HG03354 (cell line): ENCODE results near the gene OLA1.

Source experiments
- ATAC-seq: cut with Tn5 transposase; IDR thresholded peaks from one replicate; pipeline ENCODE4 v1.9.1; 2021; ENCODE audit warnings: mild to moderate bottlenecking; ENCODE audit not compliant: unreplicated experiment, poor library complexity, severe bottlenecking

OLA1 gene

DNA sequence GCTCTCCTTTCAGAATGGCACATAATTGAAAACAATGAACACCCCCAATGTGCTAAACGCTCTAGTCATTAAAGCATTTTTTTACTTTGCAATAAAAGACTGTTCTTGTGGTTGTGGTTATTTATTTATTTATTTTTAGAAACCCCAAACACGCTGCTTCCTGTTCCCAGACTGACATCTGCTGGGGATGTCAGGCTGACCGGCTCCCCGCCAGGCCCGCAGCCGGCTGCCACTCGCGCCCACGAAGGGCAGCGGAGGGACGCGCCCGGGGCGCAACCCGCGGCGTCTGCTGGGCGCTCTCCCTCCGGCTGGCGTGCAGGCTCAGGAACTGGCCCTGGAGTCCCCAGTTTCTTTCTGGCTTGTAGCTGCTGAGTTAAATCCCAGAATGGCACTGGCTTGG is 200.1 kb downstream of the OLA1 start:
- no peak for ATAC-seq

DNA sequence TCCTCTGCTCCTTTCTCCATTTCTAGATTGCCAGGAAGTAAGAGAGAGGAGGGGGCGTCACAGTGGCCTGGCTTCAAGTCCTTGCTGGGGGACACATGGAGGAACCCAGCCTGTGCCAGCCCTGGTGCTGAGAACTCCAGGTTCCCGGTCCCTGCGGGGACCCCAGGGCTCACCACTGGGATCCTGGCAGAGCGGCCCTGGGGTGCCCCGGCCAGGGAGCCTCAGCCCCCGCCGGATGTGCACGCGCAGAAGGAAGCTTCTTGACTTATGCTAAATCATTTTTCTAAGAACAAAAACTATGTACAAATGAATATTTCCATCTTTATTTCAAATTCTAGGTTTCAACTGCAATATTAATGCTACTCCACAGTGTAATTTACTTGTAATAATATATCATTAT is 200.6 kb downstream of the OLA1 start:
- ATAC-seq: no peak

DNA sequence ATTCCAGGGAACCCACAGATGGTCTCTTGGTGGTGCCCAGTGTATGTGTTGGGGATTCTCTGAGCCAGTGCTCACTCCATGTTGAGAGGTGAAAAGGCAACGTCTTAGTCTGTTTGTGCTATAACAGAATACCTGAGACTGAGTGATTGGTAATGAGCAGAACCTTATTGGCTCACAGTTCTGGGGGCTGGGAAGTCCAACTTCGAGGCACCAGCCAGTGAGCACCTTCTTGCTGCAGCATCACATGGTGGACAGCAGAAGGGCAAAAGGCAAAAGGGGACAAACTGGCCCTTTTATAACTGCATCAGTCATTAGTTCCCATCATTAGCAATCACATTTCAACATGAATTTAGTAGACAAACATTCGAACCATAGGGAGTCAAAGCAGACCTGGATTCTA is 202.2 kb downstream of the OLA1 start:
- no peak for ATAC-seq

DNA sequence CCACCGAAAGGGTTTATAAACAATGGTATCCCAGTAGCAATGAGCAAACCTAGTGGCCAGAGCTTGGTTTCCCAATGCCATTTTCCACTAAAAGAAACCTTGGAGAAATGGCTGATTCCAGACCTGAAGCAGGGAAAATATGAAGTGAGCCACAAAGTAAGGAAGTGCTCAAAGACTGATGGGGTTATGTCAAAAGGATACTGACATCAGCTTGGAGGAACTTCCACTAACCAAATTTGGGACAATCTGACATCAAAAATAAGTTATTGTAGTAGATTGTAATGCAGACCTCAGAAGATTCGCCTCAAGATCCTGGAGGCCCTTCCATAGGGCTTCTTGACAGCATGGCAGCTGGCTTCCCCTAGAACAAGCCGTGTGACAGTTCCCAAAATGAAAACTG is 203.8 kb downstream of the OLA1 start:
- ATAC-seq: no peak

DNA sequence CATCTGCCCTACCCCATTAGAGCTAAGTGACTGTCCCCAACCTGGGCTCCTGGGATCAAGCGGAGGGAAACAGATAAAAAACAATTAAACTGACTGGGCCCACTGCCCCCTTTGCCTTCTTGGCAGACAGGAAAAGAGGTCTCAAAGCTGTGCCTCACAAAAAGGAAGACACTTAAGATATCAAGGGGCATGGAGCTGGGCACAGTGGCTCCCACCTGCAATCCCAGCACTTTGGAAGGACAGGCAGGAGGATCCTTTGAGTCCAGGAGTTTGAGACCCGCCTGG is 208.0 kb downstream of the OLA1 start:
- no peak for ATAC-seq

DNA sequence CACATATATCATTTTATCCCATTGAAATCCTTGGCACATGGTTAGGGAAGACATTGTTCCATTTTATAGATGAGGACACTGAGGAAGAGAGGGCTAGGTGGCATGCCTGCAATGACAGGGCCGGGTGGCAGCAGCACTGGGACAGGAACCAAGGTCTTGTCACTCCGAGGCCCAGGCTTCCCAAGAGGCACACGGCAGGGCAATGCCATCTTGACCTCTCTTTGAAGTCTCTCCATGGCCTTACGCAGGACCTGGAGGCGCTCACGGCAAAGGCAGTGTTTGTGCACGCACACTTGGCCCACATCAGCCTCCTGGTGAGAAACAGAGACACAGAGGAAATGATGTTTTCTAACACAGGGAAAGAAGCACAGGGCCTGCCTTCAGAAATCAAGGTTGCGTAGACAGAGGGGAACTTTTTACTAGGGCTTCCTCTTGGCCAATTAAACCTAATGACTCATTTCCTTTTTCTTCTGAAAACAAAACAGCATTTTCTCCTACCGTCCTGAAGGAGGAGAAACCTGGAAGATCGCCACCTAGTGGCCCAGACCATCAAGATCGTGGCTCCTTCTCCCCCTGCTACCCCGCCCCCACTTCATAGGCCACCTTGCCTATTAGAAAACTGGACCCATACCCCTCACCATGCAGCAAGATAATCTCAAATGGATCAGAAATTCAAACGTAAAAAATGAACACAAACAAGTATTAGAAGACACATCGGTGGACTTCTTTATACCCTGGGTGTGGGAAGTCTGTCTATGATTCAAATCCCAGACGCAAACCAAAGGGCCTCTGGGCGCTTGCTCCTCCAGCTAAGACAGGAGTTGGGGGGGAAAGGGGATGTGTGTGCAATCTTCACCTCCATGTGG is 208.5 kb downstream of the OLA1 start:
- ATAC-seq: peak; percentile 95

DNA sequence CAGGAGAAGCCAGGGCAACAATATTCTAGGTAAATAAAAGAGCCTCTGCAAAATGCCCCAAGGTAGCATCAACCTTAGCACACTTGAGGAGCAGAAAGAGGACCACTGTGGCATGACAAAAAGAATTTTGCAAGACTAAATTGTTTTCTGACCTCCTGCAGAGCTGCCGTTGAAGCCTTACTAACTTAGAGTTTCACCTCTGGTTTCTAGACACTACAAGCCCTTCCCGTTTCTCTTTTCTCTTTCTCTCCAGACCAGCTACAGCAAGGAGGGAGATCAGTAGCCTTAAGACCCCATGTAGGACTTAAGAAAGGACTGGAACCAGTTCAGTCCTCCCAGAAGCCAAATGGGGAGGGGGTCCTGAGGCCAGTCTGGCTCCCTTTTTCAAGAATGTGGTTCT is 209.9 kb downstream of the OLA1 start:
- ATAC-seq: peak; percentile 36

DNA sequence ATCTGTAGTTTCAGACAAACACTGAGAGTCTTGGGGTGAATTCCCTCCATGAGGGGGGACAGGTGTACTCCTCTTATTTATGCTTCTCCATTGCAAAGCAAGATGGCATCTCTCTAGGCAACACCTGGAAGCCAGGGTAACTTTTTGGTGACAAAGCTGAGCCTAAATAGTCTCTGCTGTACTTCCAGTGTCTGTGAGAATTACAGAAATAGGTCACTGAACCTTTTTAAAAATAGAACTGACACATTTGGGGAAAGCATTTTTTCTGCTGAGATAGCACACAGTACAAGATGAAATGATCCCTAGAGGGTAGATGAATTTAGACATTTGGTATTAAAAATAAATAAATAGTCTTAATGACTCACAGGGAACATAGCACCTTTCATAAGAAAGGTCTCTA is 211.5 kb downstream of the OLA1 start:
- ATAC-seq: no peak

DNA sequence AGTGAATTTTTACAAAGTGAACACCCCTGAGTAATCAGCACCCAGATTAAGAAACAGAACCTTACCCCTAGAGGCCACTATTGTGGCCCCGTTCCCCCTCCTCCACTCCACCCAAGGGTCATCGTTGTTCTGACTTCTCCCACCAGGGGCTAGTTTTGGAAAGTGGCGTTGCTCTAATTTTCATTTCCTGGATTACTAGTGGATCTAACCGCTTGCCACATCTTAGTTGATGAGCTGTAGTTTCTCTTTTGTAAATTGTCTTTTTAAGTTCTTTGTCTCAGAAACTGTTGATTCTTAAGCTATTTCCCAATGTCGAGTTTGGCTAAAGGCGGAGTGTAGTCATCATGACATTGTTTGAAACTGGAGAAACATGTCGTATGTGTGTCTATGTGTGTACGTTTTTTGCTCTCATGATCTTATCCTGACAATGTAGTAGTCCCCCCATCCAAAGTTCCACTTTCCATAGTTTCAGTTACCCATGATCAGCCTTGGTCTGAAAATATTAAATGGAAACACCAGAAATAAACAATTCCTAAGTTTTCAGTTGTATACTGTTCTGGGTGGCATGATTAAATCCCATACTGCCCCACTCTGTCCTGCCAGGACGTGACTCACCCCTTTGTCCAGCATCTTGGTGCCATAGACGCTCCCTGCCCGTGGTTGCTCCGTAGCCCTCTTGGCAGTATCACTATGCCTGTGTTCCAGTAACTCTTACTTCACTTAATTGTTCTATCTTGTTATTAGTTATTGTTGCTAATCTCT is 212.2 kb downstream of the OLA1 start:
- no peak for ATAC-seq

DNA sequence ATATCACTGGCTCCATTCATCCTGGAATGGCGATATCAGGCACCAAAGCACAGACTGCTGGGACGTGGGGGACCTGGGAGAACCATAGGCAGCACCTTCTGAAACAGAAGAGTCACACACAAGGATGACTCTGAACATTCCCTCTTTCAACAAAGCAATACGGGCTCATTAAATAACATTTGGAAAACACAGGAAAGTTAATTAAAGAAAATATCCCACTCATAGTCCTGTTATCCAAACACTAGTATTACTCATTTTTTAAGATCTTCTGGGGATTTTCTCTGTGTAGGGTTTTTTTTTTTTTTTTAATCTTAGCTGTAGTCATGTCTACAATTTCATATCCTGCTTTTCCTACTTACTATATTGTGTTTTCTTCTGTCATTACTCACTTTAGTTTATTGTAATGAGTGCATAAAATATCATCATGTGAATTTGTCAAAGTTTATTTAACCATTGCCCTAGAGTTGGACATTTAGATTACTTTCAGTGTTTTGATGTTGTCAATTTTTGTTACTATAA is 213.2 kb downstream of the OLA1 start:
- no peak for ATAC-seq

DNA sequence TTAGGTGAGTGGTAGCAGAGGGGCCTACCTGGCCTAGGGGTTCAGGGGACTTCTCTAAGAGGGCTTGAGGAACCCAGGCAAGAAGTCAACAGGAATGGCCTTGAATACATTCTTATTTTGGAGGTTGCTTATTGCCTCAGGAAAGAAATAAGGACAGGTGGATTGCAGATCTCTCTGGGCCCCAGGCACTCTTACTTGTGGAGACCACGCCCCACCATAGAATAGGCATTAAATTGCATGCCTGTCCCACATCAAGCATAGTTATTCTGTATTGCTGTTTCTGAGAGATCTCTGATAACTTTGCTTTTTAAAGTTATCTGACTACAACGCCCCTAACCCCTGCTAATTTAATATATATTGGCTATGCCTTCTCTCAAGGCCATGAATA is 215.2 kb downstream of the OLA1 start:
- no peak for ATAC-seq

DNA sequence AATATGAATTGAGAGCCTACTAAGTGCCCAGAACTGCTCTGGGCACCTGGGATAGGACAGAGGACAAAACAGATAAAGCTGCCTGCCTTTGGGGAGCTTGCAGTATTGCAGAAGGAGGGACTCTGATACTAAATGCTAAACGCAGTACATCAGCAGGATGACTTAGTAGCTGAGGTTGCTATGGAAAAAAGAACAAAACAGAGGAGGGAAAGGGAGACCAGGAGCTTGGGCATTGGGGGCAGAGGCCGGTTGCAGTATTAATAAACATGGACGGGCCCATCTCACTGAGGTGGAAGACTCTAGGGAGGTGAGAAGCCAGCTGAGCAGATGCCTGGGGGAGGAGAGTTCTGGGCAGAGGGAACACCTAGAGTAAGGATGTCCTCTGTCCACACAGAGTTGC is 217.1 kb downstream of the OLA1 start:
- no peak for ATAC-seq

DNA sequence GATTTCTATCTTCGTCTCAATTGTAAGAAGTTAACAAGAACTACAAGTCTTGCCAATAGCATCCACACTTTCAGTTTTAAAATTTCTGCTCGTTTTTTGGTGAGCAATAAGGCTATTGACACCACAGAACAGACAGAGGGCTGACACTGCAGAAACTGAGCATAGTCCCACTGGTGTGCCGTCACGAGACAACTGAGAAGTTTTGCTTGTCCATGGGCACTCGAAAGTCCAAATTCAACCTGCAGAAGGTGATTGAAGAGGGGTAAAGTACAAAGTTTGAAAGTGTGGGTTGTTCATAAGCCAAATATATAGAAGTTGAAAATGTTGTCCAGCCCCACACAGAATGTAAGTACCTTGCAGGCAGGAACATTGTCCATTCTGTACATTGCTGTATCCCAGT is 219.4 kb downstream of the OLA1 start:
- ATAC-seq: no peak

DNA sequence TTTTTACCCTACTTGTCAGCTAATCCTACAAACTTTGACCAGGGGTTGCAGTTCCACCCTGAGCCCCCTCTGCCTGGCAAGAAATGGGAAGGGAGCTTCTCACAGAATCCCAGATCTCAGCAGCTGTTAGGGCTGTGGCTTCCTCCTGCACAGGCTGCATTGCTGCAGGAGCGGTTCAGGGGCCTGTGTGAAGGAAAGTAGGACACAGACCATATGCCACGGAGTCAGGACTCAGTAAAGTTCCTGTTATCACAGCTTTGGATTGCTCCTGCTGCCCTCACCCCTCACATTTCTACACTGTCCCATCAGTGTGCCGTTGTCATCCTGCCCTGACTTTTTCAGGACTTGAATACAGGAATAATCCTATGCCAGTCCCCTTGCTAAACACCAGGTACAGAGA is 220.4 kb downstream of the OLA1 start:
- ATAC-seq: no peak

DNA sequence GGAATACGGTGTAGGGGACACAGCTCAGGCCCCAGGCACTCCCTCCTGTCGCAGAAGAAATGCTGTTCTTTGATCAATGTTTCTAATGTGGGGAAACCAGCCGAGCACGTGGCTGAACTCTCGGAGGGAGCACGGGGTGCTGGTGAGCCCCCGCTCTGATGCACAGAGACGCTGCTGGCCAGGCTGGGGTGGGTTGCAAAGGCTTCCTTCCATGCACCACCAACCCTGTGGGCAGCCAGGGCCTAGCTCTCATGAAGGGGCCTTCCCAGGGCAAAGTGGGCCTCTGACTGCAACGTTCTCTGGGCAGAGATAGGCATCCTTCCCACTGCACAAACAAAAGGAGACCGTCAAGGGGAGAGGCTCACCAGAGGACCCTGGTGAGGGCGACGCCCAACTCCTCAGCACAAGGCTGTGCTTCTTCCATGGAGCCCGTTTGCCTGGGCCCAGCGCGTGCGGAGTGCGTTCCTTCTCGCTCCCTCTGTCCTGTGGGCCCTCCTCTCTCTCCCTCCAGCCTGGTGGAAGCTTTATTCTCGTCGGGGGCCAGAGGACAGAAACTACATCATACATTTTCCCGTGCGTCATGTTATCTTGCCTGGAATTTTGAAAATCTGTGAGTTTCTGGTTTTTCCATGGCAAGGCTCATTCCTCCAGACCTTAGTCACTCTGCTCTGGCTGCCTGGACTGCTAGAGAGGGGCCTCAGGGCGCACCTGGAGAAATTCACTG is 222.0 kb downstream of the OLA1 start:
- ATAC-seq: no peak

DNA sequence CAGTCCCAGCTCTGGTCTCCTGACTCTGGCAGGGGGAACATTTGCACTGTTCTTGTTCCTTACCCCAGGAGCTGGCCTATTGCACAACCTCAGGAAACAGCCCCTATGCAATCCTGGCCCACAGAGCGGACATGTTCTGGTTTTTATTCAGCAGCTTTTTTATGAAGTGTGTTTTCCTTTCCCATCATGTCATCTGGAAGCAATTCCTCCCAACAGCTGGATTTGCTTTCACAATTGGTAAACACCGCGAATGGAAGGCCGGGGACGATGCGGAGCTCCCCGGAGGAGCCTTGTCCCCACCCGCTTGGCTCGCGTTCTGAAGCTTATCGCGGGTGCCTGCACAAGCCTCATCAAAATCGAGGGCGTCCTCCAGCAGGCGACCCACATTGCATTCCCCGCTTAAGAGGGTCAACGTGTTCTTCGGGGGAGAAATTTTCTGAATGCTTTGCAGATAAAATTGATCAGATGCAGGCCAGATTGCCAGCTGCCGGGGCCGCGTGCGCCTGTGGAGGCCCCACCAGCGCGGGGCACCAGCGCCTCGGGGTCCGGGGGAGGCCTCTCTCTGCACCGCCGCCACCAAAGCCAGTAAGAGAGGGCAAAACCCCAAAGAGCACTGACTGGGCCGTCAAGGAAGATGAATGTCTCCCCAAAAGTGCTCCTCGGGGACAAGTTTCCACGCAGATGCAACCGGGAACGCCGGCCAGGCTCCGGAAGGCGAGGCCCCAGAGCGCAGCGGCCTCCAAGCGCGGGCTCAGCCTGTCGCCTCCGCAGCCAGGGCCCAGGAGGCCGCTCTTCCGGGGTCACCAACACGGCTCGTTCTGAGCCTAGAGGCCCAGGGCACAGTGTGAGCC is 222.8 kb downstream of the OLA1 start:
- ATAC-seq: no peak

DNA sequence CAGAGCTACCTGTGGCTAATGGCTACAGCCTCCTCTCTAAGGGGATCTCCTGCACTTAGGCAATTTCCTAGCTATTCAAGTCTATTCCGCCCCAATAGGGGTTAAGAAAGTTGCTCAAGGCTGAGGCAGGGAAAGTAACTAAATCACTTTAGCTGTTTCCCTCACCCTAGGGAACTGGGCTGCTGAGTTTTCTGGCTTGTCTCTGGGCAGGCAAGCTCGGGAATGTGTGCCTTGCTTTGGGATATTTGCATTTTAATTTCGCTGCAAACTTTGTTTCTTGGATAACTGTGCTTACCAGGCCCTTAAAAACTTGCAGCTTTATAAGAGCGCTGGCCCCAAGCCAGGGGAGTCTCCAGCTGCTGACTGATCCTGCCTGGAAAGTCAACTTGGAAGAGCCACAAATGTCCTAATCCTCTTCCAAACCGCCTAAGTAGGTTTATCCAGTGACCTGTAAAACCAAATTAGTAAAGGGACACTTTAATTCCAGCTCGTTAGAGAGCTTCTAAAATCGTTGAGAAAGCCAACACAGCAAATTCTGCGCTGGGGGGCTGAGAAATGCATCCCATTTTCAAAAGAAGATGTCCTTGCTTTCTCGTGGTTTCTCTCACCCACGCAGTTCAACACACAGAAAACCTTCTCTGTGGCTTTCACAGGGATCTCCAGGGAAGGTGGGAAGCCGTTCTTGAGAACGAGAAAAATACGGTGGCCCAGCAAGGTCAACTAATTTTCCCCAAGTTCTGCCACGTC is 223.6 kb downstream of the OLA1 start:
- no peak for ATAC-seq

DNA sequence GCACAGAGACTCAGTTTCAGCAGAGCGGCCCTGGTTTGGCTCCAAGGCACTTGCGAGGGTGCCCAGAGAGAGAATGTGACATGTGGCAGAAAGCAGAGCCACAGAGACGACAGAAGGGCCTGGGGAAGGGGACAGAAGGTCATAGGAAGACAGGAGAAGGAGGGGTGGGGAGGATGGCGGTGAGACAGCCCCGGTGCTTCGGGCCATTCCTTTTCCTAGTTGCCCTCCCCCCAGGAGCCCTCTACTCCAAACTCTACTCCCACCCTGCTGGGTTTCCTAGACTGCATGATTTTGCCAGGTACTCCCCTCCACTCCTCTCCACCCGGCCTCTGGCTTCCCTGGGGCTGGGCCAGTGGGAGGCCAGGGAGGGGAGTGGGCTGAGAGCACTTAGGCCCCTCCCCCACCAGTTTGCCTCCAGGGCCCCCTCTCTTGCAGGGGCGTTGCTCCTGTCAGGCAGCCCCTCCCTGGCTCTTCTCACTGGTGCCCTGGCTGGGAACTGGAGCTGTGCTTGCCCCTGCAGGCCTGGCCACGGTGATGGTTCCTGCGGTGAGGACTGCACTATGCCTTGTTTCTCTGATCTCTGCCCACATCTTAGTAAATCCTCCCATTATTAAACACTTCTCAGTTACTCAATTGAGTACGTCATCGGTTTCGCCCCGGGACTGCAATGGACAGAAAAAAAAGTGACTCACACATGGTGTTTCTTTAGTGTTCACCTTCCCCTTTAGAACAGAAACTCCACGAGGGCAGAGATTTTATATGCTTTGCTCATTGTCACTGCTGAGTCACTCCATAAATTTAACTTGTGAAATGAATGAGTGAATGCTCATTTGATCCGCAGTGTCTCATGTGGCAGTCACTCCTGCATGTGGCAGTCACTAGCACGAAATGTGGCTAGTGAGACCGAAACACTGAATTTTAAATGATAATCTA is 224.5 kb downstream of the OLA1 start:
- ATAC-seq: no peak
